Upper lobe of right lung (tissue), 1 donor: ENCODE measurements around the gene CAMSAP2. TPM values are rescaled to one million over a fixed set of nuclear protein-coding genes. Genes with fewer than 3 reads are reported as not detected.
A peak's percentile ranks its signal among the peaks of the same experiment; 100 is the strongest.

Experiments
- ATAC-seq: fragments of 200-7000 bp; cut with Tn5 transposase; one replicate; pipeline ENCODE4 v1.9.1; 2020; ENCODE audit warnings: mild to moderate bottlenecking, moderate library complexity
- DNase-seq: peaks from one replicate; pipeline ENCODE4 v3.0.0-alpha.2; 2020
- H3K27ac ChIP-seq: fragments of 200-600 bp; one replicate; pipeline ENCODE4 v1.8.0; 2022
- H3K27me3 ChIP-seq: fragments of 200-600 bp; one replicate; pipeline ENCODE4 v1.8.0; 2022; ENCODE audit warnings: mild to moderate bottlenecking
- H3K36me3 ChIP-seq: fragments of 200-600 bp; one replicate; pipeline ENCODE4 v1.8.0; 2022
- H3K4me1 ChIP-seq: fragments of 200-600 bp; one replicate; pipeline ENCODE4 v1.8.0; 2022
- H3K4me3 ChIP-seq: fragments of 200-600 bp; one replicate; pipeline ENCODE4 v1.8.0; 2022; ENCODE audit warnings: mild to moderate bottlenecking
- H3K9me3 ChIP-seq: fragments of 200-600 bp; one replicate; pipeline ENCODE4 v1.8.0; 2022
- intact Hi-C: fragments of 100-400 bp; cut with DNase I; formaldehyde crosslinking; loops from one replicate; pipeline ENCODE4 v1.11.0; 2022
- total RNA-seq: library from RNA; stranded (reverse); fragmentation: NEBNext Ultra II Directional; extraction: Animal tissue kit (Norgen Biotek cat#: 25700); gene quantifications from one replicate; pipeline ENCODE4 v1.2.1, GENCODE V29; 2021
- TF ChIP-seq, protein P1 (sequence below): fragments of 200-600 bp; IDR thresholded peaks from one replicate; pipeline ENCODE4 v1.8.0; 2022; ENCODE audit warnings: antibody characterized with exemption
- donor health status: DM: no; HTN: yes; CAD: no; lungs with severe emphysema.

Gene CAMSAP2
- total RNA-seq, 1 donor from 2014 or later: 34.8 TPM

DNA sequence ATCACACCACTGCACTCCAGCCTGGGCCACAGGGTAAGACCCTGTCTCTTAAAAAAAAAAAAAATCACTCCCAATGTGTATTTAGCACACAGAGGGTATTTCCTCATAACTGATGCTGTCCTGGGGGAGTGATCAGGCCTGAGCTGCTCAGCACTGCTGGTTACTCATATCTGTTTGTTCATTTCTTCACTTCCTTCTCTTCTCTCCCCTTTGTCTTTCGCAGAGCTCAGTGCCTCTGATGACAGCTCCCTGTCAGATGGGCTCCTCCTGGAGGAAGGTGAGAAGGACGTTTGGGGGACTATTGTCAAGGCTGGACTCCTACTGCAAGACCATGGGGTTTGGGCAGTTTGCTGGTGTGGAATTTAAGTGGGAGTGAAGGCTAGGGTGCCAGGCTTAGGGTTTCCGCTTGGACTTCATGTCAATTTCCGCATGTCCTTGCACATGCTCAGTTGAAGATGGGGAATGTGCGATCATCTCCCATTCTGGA lies 169.0 kb downstream of the CAMSAP2 start:
- no peaks in the 10 kb centered on the region for H3K4me1 ChIP-seq
- no peaks in the 10 kb centered on the region for H3K9me3 ChIP-seq
- TF ChIP-seq, protein P1, sequence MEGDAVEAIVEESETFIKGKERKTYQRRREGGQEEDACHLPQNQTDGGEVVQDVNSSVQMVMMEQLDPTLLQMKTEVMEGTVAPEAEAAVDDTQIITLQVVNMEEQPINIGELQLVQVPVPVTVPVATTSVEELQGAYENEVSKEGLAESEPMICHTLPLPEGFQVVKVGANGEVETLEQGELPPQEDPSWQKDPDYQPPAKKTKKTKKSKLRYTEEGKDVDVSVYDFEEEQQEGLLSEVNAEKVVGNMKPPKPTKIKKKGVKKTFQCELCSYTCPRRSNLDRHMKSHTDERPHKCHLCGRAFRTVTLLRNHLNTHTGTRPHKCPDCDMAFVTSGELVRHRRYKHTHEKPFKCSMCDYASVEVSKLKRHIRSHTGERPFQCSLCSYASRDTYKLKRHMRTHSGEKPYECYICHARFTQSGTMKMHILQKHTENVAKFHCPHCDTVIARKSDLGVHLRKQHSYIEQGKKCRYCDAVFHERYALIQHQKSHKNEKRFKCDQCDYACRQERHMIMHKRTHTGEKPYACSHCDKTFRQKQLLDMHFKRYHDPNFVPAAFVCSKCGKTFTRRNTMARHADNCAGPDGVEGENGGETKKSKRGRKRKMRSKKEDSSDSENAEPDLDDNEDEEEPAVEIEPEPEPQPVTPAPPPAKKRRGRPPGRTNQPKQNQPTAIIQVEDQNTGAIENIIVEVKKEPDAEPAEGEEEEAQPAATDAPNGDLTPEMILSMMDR: no peak
- ATAC-seq (peak; percentile 8), DNase-seq (no peak)
- no peaks in the 10 kb centered on the region for H3K27me3 ChIP-seq
- no peak overlapping the region for H3K27ac ChIP-seq
- intact Hi-C loops: no loop called here
- no peaks in the 10 kb centered on the region for H3K36me3 ChIP-seq
- no peak overlapping the region for H3K4me3 ChIP-seq

DNA sequence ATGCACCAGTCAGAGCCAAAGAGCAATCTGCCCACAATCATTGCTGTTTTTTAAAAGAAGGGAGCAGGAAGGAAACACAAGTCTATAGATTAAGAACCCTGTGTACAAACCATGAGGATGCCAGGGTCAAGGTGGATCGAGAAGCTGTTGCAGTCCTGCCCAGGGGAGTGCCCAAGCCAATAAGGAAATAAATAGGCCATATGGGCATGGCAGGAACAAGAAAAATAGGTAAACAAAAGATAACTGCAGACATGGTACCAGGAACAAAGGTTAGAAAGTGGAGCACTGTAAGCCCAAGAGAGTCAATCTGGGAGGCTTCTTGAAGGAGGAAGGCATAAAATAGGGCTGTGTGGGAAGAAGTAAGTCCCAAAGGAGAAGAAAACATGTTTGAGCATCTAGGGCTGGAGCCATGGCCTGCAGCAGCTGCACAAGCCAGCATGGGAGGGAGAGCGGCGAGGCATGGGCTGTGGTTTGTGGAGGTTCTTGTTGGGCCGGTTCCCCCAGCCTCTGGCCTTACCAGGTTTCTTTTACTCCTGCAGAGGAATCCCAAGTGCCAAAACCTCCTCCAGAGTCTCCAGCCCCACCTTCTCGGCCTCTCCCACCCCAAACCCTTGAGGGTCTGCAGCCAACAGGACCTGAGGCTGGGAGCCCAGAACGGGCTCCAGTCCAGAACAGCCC lies 169.6 kb downstream of the CAMSAP2 start:
- ATAC-seq: no peak

DNA sequence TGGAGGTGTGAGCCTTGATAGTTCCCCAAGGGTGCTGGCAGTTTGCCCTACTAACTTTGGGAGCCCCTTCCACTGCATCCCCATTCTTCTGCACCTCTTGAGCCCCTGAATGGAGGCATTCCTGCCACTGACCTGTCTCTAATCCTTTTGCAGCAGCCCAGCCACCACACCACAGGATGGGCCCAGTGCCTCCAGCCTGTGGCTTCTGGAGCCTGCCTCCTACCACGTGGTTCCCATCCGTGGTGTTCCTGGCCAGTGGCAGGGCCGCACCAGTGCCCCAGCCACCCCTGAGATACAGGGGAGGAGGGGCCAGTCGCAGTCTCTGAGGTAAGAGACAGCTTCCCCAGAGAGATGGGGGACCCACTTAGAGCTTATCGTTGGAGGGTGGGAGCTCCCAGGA lies 170.4 kb downstream of the CAMSAP2 start:
- no peaks in the 10 kb centered on the region for H3K4me1 ChIP-seq
- H3K4me3 ChIP-seq: no peak overlapping the region
- ATAC-seq (no peak), DNase-seq (no peak)
- TF ChIP-seq, protein P1: no peak
- no peaks in the 10 kb centered on the region for H3K9me3 ChIP-seq
- H3K27ac ChIP-seq: no peak overlapping the region
- H3K27me3 ChIP-seq: no peaks in the 10 kb centered on the region
- no peaks in the 10 kb centered on the region for H3K36me3 ChIP-seq
- intact Hi-C loops: no loop called here

More for the DNA sequence above, 169.6 kb downstream of the CAMSAP2 start:
- DNase-seq: no peak
- Histone ChIP-seq H3K36me3 (no peaks in the 10 kb centered on the region), H3K27ac (no peak overlapping the region), H3K4me3 (no peak overlapping the region), H3K9me3 (no peaks in the 10 kb centered on the region), H3K4me1 (no peaks in the 10 kb centered on the region), H3K27me3 (no peaks in the 10 kb centered on the region)
- intact Hi-C loops: no loop called here
- TF ChIP-seq, protein P1: no peak

DNA sequence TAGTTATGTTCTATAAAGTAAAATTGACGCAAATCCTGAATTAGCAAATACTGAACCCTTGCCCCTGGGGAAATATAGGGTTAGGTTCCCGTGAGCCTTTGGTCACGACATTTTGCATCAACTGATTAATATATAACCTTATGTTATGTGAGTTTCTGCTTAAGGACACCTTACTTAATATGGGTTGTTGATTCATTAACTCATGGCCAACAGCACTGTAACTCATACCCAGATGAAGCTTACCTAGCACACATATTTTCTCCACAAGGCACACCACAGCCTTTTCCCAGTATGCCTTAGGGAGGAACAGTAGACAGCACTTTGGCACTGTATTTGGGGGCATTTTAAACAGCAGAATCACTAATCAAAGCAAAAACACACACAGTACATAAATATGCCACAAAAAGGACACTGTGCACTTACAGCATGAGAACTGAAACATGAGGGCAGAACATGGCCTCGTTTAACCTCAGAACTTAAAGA lies 171.1 kb downstream of the CAMSAP2 start:
- H3K4me3 ChIP-seq: no peak overlapping the region
- ATAC-seq: no peak
- TF ChIP-seq, protein P1: no peak
- H3K27ac ChIP-seq: no peak overlapping the region
- no peaks in the 10 kb centered on the region for H3K9me3 ChIP-seq
- H3K27me3 ChIP-seq: no peaks in the 10 kb centered on the region
- intact Hi-C loops: no loop called here
- H3K4me1 ChIP-seq: no peaks in the 10 kb centered on the region
- DNase-seq: no peak
- H3K36me3 ChIP-seq: no peaks in the 10 kb centered on the region

Other genes starting within 250 kb of the CAMSAP2 start
- 0.23 TPM for gene KIF14, start 118.1 kb upstream of the CAMSAP2 start, total RNA-seq
- gene DDX59, start 69.0 kb upstream of the CAMSAP2 start, total RNA-seq: 14.9 TPM
- gene GPR25, start 134.1 kb downstream of the CAMSAP2 start, total RNA-seq: 0.32 TPM
- 9.0 TPM for gene INAVA, start 156.0 kb downstream of the CAMSAP2 start, total RNA-seq